Muscle layer of colon (tissue), 2 donors: ENCODE data around the gene GRID1.

Source experiments
- H3K27ac ChIP-seq: one replicate; pipeline ENCODE4 v1.7.0; 2013; ENCODE audit warnings: low read depth, mild to moderate bottlenecking, low read length, moderate library complexity
- H3K27me3 ChIP-seq, 2 donors: one replicate each; pipeline ENCODE4 v1.7.0; 2013; ENCODE audit warnings: low read length in 2 of 2, mild to moderate bottlenecking in 2 of 2; ENCODE audit not compliant: insufficient read depth in 2 of 2, control insufficient read depth in 1 of 2
- H3K36me3 ChIP-seq: one replicate; pipeline ENCODE4 v1.7.0; 2013; ENCODE audit warnings: mild to moderate bottlenecking, low read length; ENCODE audit not compliant: insufficient read depth
- H3K4me1 ChIP-seq: one replicate; pipeline ENCODE4 v1.7.0; 2013; ENCODE audit warnings: mild to moderate bottlenecking, low read length; ENCODE audit not compliant: insufficient read depth
- H3K4me3 ChIP-seq, 2 donors: one replicate each; pipeline ENCODE4 v1.7.0; 2013; ENCODE audit warnings: low read length in 2 of 2, low read depth in 1 of 2, mild to moderate bottlenecking in 1 of 2, moderate library complexity in 1 of 2
- H3K9ac ChIP-seq: one replicate; pipeline ENCODE4 v1.7.0; 2013; ENCODE audit warnings: low read length
- H3K9me3 ChIP-seq: one replicate; pipeline ENCODE4 v1.7.0; 2013; ENCODE audit warnings: mild to moderate bottlenecking, low read length
- donor health status: abdominal sarcoma.
- donor health status: Adenocarcinoma of cecum.

The GRID1 gene

DNA sequence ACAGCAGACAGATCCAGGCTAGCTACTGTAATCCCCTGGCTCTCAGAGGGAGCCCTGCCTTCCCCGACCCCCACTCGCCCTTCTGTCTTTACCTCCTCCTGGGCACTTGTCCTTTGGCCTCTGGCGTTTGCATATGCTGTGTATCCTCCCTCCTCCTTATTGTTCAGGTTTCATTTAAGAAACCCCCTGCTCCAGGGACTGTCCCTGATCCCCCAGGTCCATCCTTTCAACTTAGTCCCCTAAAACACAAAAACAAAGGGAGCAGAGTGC is 25.7 kb downstream of the GRID1 start:
- H3K4me3 ChIP-seq = no peak overlapping the region
- H3K27ac ChIP-seq = no peak overlapping the region
- no peaks in the 10 kb centered on the region for H3K36me3 ChIP-seq
- no peaks in the 10 kb centered on the region for H3K9me3 ChIP-seq
- H3K27me3 ChIP-seq = no peaks in the 10 kb centered on the region
- H3K9ac ChIP-seq = no peak overlapping the region
- H3K4me1 ChIP-seq = no peaks in the 10 kb centered on the region

- Histone ChIP-seq H3K36me3 (no peaks in the 10 kb centered on the region), H3K9ac (no peak overlapping the region), H3K9me3 (no peaks in the 10 kb centered on the region), H3K4me3 (no peak overlapping the region), H3K27ac (no peak overlapping the region), H3K27me3 (no peaks in the 10 kb centered on the region), H3K4me1 (no peaks in the 10 kb centered on the region)
These were observed 26.2 kb downstream of the GRID1 start for GRCh38 chr10:86340176-86340990.

- Histone ChIP-seq H3K27me3 (no peaks in the 10 kb centered on the region), H3K9me3 (no peaks in the 10 kb centered on the region), H3K4me1 (no peaks in the 10 kb centered on the region), H3K27ac (no peak overlapping the region), H3K4me3 (no peak overlapping the region), H3K36me3 (no peaks in the 10 kb centered on the region), H3K9ac (no peak overlapping the region)
These were observed 27.2 kb downstream of the GRID1 start for GRCh38 chr10:86339226-86339865.

DNA sequence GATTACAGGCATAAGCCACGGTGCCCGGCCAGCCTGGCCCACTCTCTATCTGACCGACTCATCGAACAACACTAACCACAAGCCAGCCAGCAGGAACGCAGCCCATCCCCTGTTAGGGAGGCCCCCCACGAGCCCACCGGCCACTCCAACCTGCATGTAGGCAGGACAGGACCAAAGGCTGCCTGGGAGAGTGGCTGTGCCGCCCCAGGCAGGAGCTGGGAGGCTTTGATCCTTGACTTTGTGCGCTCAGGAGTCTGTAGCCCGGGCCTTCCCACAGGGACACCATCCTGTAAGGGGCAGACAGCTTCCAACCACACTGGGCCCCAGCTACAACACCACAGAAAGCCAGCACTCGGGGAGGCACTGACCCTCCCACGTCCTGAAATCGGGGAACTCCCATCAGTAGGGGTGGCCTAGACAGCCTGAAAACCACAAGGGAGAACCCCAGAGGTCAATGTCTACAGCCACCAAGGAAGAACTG is 29.4 kb downstream of the GRID1 start:
- Histone ChIP-seq H3K4me3 (no peak overlapping the region), H3K27ac (no peak overlapping the region), H3K27me3 (no peaks in the 10 kb centered on the region), H3K36me3 (no peaks in the 10 kb centered on the region), H3K9ac (no peak overlapping the region), H3K4me1 (no peaks in the 10 kb centered on the region), H3K9me3 (no peaks in the 10 kb centered on the region)

GRCh38 chr10:86336341-86336740 is 30.3 kb downstream of the GRID1 start:
- no peaks in the 10 kb centered on the region for H3K36me3 ChIP-seq
- no peaks in the 10 kb centered on the region for H3K27me3 ChIP-seq
- H3K4me1 ChIP-seq = no peaks in the 10 kb centered on the region
- no peak overlapping the region for H3K9ac ChIP-seq
- no peak overlapping the region for H3K27ac ChIP-seq
- H3K9me3 ChIP-seq = no peaks in the 10 kb centered on the region
- no peak overlapping the region for H3K4me3 ChIP-seq

GRCh38 chr10:86335831-86336230 is 30.8 kb downstream of the GRID1 start:
- Histone ChIP-seq H3K27me3 (no peaks in the 10 kb centered on the region), H3K9me3 (no peaks in the 10 kb centered on the region), H3K4me3 (no peak overlapping the region), H3K4me1 (no peaks in the 10 kb centered on the region), H3K36me3 (no peaks in the 10 kb centered on the region), H3K27ac (no peak overlapping the region), H3K9ac (no peak overlapping the region)

GRCh38 chr10:86335257-86335656 is 31.3 kb downstream of the GRID1 start:
- no peak overlapping the region for H3K4me3 ChIP-seq
- H3K9ac ChIP-seq = no peak overlapping the region
- H3K27ac ChIP-seq = no peak overlapping the region
- no peaks in the 10 kb centered on the region for H3K36me3 ChIP-seq
- no peaks in the 10 kb centered on the region for H3K4me1 ChIP-seq
- H3K27me3 ChIP-seq = no peaks in the 10 kb centered on the region
- H3K9me3 ChIP-seq = no peaks in the 10 kb centered on the region

DNA sequence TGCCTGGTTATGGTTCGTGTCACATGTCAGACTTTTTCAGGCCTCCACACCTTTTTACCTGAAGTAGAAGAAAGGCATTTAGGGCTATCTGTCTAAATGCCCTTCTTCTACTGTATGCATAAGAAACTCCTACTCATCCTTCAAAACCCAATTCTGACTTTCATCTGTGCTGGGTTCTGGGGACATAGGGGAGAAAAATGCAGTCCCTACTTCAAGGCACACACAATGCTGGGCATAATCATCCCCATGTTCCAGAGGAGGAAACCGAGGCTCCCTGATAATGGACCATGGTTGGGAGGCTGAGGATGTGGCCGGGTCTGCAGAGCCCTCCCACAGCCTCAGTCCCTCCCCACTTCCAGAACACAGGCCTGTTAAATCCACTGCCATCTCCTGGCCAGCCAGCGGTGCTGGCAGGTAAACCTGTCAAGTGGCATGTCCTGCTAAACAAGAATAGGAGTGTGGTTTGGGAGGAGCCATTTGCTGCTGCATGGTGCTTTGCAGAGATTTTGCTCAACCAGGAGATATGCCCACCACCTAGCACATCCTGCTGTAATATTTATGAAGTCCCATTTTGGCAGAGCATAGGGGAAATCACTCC is 32.0 kb downstream of the GRID1 start:
- Histone ChIP-seq H3K9me3 (no peaks in the 10 kb centered on the region), H3K4me3 (no peak overlapping the region), H3K4me1 (no peaks in the 10 kb centered on the region), H3K9ac (no peak overlapping the region), H3K27ac (no peak overlapping the region), H3K36me3 (no peaks in the 10 kb centered on the region), H3K27me3 (no peaks in the 10 kb centered on the region)

DNA sequence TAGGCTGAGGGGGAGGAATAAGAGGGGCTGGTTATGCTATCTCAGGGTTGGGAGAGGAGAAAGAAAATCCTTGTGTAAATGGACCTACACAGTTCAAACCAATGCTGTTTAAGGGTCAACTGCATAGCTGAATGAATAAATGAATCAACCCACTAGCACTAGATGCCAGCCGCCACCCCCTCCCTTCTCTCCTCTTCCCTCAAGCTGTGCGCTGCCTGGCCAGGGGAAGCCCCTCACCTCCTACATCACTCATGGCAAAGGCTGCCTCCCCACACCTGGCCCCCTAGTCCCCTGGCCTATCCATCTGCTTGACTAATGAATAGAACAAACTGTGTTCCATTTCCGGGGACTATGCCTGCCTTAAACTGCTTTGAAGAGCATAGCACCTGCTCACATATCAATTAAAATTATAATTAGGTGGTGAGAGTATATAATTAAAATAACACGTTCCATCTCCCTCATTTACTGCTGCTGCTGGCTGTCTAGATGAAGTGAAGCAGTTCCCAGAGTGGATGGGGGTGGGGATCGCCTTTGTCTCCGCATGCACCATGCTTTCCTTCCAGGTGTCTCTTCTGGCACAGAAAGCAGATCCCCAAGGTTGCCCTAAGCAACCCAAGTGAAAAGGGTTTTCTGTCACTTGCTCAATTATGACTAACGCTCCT is 32.6 kb downstream of the GRID1 start:
- no peaks in the 10 kb centered on the region for H3K4me1 ChIP-seq
- no peaks in the 10 kb centered on the region for H3K9me3 ChIP-seq
- no peak overlapping the region for H3K4me3 ChIP-seq
- no peak overlapping the region for H3K27ac ChIP-seq
- H3K27me3 ChIP-seq = no peaks in the 10 kb centered on the region
- H3K36me3 ChIP-seq = no peaks in the 10 kb centered on the region
- H3K9ac ChIP-seq = no peak overlapping the region

GRCh38 chr10:86331861-86332260 is 34.7 kb downstream of the GRID1 start:
- no peak overlapping the region for H3K27ac ChIP-seq
- no peaks in the 10 kb centered on the region for H3K27me3 ChIP-seq
- no peak overlapping the region for H3K4me3 ChIP-seq
- H3K4me1 ChIP-seq = no peaks in the 10 kb centered on the region
- no peaks in the 10 kb centered on the region for H3K9me3 ChIP-seq
- no peak overlapping the region for H3K9ac ChIP-seq
- H3K36me3 ChIP-seq = no peaks in the 10 kb centered on the region
